ENCODE measurements around the gene ALOX12B. TPM values are rescaled to one million over a fixed set of nuclear protein-coding genes. Genes with fewer than 3 reads are reported as not detected.

ALOX12B gene
- total and polyA plus RNA-seq, 2 donors (not counting 3 experiments of a cell fraction or from before 2014, with no cell fraction given) = not detected

DNA sequence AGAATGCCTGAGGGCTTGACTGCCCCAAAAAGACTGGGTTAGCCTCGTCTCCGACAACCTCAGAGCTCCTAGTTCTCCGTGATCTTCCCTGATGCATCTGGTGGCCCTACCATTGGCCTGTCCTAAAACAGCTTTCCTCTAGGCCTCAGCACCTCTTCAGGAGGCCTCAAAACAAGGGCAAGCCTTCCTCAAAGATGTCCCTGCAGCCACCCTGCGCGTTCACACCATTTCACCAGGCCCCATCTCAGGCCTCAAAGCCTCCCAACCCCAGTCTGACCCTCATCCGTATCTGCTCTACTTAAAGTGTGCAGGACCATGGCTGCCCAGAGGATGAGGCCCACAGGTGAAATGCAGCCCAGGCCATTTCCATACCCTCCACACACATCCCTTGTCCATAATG is 23.4 kb upstream of the ALOX12B start:
- H3K4me2 ChIP-seq (ENCODE audit: insufficient read depth, low read length) = no peak overlapping the region
- H3K4me1 ChIP-seq (ENCODE audit: control insufficient read depth, extremely low read depth, insufficient read depth, low read length) = no peaks in the 10 kb centered on the region
- H3K4me3 ChIP-seq (replicated peaks in 1 of 3; ENCODE audit: insufficient read depth in 1 of 3, low read depth in 1 of 3, low read length in 3 of 3) = no peak overlapping the region
- dilution Hi-C loops (cut with MboI; ENCODE audit: extremely low pct_ligation_motif_present, low sequenced_read_pairs) = no loop called here
- FAIRE-seq (no peak), DNase-seq (ENCODE audit: low read depth, low spot score) (no peak)
- intact Hi-C loops (cut with micrococcal nuclease) = loop anchor here (1.0 kb wide), 1 partner anchor 51 kb away; no protein-coding TSS in a partner anchor
- no peaks in the 10 kb centered on the region for H4K20me1 ChIP-seq (replicated peaks; ENCODE audit: control insufficient read depth, extremely low read depth, insufficient read depth, low read length)
- no TSS peak for BruUV-seq (replicated peaks)
- CTCF ChIA-PET = interaction anchor here (0.9 to 13.7 kb wide), 10 partner anchors 9 to 51 kb away, joined by 3 to 191 read pairs (median 14); partner anchors contain the start of gene ALOX12B
- peaks cover 23 to 31% of the 10 kb centered on the region in 2 experiments for H3K27me3 ChIP-seq (ENCODE audit: control insufficient read depth in 2 of 2, insufficient read depth in 2 of 2, low read length in 2 of 2)
- POLR2A ChIA-PET = no interaction called here
- no peak overlapping the region for H2AFZ ChIP-seq (ENCODE audit: low read depth, low read length)
- H3K79me2 ChIP-seq (ENCODE audit: control insufficient read depth, insufficient read depth, low read length) = no peaks in the 10 kb centered on the region
- TF ChIP-seq, protein P1, sequence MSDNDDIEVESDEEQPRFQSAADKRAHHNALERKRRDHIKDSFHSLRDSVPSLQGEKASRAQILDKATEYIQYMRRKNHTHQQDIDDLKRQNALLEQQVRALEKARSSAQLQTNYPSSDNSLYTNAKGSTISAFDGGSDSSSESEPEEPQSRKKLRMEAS (IDR thresholded peaks at IDR 0.05; ENCODE audit: insufficient read depth, insufficient read length) = no peak
- TF ChIP-seq MYC (IDR thresholded peaks at IDR 0.05; ENCODE audit: low read depth, low read length) (no peak), EZH2 (IDR thresholded peaks at IDR 0.05; ENCODE audit: borderline replicate concordance, low read depth, low read length, severe bottlenecking) (no peak), FOS (IDR thresholded peaks at IDR 0.05; ENCODE audit: borderline replicate concordance, insufficient read depth, low read length) (no peak), POLR2AphosphoS5 (IDR thresholded peaks at IDR 0.05; ENCODE audit: insufficient read depth, low read depth, low read length) (no peak), POLR2A (IDR thresholded peaks at IDR 0.05; ENCODE audit: low read depth, low read length) (no peak), JUN (IDR thresholded peaks at IDR 0.05; ENCODE audit: borderline replicate concordance, insufficient read depth, insufficient read length, low read depth) (no peak), GATA2 (IDR thresholded peaks at IDR 0.05; ENCODE audit: insufficient read depth, insufficient read length, low read depth, low read length) (no peak)
- TF ChIP-seq, protein P2, sequence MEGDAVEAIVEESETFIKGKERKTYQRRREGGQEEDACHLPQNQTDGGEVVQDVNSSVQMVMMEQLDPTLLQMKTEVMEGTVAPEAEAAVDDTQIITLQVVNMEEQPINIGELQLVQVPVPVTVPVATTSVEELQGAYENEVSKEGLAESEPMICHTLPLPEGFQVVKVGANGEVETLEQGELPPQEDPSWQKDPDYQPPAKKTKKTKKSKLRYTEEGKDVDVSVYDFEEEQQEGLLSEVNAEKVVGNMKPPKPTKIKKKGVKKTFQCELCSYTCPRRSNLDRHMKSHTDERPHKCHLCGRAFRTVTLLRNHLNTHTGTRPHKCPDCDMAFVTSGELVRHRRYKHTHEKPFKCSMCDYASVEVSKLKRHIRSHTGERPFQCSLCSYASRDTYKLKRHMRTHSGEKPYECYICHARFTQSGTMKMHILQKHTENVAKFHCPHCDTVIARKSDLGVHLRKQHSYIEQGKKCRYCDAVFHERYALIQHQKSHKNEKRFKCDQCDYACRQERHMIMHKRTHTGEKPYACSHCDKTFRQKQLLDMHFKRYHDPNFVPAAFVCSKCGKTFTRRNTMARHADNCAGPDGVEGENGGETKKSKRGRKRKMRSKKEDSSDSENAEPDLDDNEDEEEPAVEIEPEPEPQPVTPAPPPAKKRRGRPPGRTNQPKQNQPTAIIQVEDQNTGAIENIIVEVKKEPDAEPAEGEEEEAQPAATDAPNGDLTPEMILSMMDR (IDR thresholded peaks at IDR 0.05; ENCODE audit: extremely low read depth in 1 of 2, insufficient read depth in 1 of 2, low read depth in 1 of 2, low read length in 2 of 2) = no peak
- no peaks in the 10 kb centered on the region for H3K9me1 ChIP-seq (replicated peaks; ENCODE audit: control insufficient read depth, extremely low read depth, insufficient read depth, low read length)
- H3K9me3 ChIP-seq (replicated peaks; ENCODE audit: control insufficient read depth, insufficient read depth, low read length) = no peaks in the 10 kb centered on the region
- no peak overlapping the region for H3K27ac ChIP-seq (ENCODE audit: insufficient read depth, low read depth, low read length)
- H3K36me3 ChIP-seq (ENCODE audit: control insufficient read depth in 2 of 2, extremely low read depth in 1 of 2, insufficient read depth in 2 of 2, low read length in 2 of 2) = no peaks in the 10 kb centered on the region
- no peak overlapping the region for H3K9ac ChIP-seq (replicated peaks; ENCODE audit: extremely low read depth, insufficient read depth, low read length)
